ENCODE measurements around the gene CEL. TPM values are rescaled to one million over a fixed set of nuclear protein-coding genes. Genes with fewer than 3 reads are reported as not detected.

CEL gene
- total RNA-seq, 1 donor from 2014 or later = 2.2 TPM

DNA sequence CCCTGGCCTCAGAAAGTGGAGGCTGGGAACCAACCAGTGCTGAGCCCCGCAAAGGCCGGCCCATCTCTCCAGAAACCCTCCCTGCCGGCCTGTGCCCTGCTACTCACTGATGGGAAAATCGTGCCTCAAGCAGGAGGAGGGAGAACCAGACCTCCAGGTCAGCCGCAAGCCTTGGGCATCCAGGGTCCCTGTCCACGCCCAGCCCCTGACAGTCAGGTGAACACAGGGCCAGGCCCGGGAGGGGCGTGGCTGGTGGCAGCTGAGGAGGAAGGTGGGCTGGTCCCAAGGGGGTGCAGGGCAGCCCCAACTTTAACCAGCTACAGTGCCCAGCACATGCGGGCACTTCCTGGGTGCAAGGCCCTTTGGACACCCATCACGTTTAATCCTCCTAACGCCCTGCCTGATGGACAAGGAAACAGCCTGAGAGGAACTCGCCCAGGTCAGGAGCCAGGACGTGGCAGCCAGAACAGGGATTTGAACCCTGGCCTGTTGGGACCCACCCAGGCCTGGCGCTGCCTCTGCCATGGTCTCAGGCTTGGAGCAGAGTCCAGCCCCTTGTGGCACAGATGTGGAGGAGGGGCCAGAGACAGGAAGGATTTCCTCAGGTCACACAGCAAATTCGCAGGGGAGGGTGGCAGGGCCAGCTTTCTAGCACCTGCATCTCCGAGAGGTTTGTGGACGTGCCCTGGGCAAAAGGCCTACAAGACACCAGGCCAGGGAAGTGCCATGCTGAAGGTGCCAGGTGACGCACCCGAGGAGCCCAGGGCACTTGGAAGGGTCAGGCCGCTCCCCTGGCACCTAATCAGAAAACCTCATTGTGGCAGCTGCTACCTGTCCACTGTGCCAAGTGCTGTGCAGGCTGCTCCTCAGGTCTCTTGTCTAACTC lies 54.8 kb downstream of the CEL start:
- no peak for DNase-seq (ENCODE audit: low spot score)

DNA sequence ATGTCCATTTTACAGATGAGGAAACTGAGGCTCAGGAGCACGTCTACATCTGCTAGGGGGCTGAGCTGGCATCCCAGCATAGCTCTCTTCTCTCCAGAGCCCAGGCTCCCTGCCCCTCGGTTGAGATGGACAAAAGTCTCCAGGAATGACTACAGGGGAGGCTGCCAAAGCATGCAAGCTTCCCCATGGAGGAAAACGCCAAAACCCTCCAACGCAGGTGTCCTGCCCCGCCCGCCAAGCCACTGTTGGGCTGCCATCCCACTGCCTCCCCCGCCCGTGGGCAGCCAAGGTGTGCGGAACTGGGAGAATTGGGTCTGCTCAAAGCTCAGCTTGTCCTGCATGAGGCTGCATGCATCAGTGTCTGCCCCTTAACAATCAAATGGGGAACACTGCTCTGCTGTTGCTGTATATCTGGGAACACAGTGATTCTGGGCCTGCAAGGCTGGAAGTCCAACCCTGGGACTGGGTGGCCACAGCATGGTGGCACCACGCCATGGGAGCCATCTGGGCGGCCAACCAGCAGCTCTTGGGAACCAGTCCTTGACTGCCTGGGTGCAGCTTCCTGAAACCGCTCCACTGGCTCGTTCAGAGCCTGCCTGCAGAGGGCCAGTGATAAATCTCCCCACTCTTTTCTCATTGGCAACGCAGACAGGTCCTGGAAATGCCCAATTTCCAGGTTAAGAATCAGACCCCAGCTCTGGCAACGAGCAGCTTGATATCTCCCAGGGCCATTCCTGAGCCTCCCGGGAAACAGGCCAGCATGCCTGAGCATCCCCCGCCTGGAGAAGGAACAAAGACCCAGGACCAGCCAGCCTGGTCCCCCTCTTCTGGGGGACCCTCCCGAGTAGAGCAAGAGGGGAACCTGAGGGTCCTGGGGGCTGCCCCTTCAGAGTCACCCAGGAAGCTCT lies 55.7 kb downstream of the CEL start:
- no peak for DNase-seq (ENCODE audit: low spot score)

DNA sequence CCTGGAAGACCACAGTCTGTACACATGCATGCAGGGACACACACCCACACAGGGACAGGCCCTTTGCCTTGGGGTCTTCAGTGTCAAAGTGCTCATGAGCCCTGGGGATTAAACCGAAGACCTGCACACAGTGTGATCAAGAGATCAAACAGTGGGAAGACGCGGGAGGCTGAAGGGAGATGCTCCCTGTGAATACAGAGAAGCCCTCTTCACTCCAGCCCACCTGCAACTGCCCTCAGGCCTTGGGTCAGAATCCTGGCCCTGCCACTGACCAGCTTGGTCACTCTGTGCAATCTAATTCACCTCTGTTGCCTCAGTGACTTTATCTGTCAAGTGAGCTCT lies 56.4 kb downstream of the CEL start:
- no peak for DNase-seq (ENCODE audit: low spot score)

DNA sequence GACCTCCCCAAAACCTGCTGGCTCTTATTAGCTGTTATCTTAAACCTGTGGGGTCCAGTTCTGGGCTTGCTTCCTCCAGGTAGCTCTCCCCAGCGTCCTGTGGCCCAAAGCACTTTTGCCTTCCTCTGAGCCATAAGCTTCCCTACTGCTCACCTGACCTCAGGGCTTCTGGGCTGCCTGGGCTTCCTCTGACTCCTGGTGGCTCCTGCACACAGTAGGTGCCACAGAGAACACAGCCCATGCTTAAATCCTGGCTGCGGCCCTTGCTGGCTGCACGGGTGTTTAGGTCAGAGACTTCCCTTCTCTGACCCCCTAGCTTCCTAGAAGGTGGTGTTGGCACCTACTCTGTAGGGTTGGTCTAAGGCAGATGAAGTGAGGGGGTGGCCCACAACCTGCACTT lies 56.8 kb downstream of the CEL start:
- no peak for DNase-seq (ENCODE audit: low spot score)

DNA sequence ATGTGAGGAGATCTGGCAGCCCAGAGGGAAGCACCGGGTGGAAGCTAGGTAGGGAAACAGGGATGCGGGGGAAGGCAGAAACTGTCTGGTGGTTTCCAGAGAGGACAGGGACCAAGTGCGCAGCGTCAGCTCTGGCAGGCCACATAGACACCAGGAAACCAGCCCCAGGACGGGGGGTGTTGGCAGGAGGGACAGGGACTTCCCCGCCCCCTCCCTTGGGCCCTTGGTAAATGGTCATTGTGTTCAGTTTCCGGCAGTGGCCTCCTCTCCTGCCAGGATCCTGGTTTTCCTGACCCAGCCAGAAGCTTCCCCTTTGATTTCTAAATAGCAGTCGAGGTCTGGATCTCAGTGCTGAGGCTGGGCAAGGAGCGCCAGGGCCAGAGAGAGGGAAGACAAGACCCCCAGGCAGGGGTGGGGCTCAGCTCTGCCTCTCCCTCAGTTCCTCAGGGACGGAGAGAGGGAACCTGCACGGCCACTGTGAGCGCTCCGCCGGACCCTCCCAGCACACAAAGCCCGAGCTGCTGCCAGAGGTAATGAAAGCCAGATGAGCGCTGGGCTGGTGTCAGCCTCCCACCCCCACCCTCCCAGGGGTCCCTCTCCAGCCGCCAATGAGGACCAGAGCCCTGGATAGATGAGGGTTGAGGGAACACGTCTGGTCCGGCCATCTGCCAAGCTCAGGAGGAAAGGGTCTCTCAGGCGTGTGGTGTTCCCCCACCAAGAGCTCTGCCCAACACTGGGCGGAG lies 57.5 kb downstream of the CEL start:
- no peak for DNase-seq (ENCODE audit: low spot score)

DNA sequence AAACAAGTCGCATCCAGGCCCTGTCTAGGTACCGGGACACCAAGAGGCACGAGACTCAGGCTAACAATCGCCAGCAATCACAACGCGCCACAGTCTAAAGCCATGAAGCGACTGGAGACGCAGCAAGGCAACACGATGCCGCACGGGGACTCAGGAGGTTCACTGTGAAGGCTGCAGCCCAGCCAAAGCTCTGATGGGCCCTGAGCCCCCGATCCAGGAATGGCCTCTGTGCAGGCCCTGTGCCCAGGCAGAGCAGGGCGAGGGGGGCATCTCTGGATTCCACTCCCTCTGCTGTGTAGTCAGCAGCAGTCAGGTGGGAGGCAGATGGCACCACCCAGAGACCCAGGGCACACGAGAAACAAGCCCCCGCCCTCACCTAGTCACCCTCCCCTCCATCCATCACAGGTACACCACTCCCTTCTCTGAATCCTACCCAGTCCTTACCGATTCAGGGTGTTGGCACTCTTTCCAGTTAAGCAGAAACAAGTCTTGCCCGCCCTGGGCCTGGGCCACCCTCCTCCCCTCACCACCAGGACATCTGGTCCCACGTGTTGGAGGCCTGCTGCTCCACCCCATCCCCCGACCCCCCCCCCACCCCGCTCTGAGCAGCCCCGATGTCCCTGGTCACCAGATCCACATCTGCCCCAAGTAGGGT lies 58.2 kb downstream of the CEL start:
- DNase-seq (ENCODE audit: low spot score) = no peak

DNA sequence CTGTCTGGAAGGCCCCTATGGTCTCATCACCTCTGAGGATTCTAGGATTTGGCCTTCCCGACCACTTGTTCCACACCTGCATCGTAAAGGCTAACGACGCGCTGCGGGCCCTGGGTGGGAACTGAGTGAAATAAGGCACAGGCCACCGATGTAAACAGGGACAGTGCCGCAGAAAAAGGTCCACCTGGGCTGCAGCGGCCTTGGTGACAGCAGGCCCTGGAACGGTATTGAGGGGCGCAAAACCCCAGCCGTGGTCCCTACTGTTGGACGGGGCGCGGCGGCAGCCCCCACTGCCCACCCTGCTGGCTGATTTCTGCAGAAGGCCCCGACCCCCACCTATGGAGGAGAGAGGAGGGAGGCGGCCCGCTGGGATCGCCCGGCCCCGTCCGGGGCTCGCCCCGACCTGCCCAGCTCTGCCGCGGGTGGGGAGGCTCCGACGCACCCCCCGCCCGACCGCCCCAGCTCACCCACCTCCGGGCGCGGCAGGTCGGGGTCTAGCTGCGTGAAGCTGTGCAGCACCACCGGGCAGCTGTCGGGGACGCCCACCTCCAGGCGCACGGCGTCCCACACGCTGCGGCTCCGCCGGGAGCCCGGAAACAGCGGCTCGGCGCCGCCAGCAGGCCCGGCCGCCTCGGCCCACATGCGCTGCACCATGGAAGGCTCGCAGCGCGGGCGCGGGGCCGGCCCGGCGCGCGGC lies 58.9 kb downstream of the CEL start:
- DNase-seq (ENCODE audit: low spot score) = no peak

Small RNAs within 50 kb of the gene (microRNA-seq; reads per million reads assigned to microRNA genes)
- gene MIR6877 (ENCODE audit: borderline number of aligned reads) = not detected

Other genes with a start within 250 kb of the CEL start
- 1.5 TPM for gene AK8, start 183.7 kb upstream of the CEL start, total RNA-seq
- 3.9 TPM for gene SPACA9, start 183.1 kb upstream of the CEL start, total RNA-seq
- gene TSC1, start 117.4 kb upstream of the CEL start, total RNA-seq = 36.3 TPM
- not detected for gene GFI1B, start 83.3 kb upstream of the CEL start, total RNA-seq
- 32.3 TPM for gene GTF3C5, start 31.0 kb upstream of the CEL start, total RNA-seq
- gene RALGDS, start 59.3 kb downstream of the CEL start, total RNA-seq = 58.4 TPM
- gene GBGT1, start 101.9 kb downstream of the CEL start, total RNA-seq = 25.1 TPM
- not detected for gene OBP2B, start 147.3 kb downstream of the CEL start, total RNA-seq
- 2.3 TPM for gene ABO, start 213.2 kb downstream of the CEL start, total RNA-seq